ENCODE results near the gene TCP1. TPM values are rescaled to one million over a fixed set of nuclear protein-coding genes. Genes with fewer than 3 reads are reported as not detected.

The TCP1 gene
- total and polyA plus RNA-seq, 9 of the 15 experiments (the other 6 are each of a cell fraction or from before 2014, with no cell fraction given), result 331 to 801 (median 645) TPM

DNA sequence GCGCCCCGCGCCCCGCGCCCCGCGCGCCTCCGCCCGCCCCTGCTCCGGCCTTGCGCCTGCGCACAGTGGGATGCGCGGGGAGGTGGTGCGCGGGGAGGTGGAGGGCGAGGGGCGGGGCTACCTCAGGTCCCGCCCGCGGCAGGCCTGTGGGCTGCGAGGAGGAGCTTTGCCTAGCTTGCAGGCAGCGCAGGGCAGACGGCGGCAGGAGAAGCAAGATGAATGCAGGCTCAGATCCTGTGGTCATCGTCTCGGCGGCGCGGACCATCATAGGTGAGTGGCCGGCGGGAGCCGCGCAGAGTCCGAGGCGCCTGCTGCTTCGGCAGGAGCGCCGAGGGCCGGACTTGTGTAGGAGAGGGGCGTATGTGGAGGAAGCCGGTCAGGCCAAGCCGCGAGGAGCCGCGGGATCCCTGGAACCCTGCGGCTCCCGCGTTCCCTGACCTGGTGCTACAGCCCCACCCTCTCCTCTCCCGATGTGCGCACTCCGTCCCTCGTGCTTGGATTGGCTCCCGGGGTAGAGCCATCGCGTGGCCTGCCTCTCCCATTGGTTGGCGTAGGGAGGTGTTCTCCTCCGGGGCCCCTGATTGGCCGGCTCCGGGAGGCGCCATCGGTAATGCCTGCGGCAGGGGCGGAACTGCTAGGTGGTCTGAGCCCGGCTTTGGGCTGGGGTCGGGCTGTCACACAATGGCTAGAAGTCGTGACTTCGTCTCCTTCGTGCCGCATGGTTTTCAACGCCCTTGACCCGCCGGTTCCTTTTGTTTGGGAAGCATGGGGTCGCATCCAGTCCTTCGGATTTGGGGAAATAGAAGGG is 27.3 kb downstream of the TCP1 start, which contains the start of gene ACAT2 (continued):
- TF ChIP-seq, protein P1, sequence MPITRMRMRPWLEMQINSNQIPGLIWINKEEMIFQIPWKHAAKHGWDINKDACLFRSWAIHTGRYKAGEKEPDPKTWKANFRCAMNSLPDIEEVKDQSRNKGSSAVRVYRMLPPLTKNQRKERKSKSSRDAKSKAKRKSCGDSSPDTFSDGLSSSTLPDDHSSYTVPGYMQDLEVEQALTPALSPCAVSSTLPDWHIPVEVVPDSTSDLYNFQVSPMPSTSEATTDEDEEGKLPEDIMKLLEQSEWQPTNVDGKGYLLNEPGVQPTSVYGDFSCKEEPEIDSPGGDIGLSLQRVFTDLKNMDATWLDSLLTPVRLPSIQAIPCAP (CRISPR knock-in tag; IDR thresholded peaks at IDR 0.05; ENCODE audit: borderline replicate concordance), result no peak
- TF ChIP-seq ZNF324 (CRISPR knock-in tag; IDR thresholded peaks at IDR 0.05) (no peak), MAZ (CRISPR knock-in tag; conservative IDR thresholded peaks at IDR 0.05 in 1 of 2, IDR thresholded peaks at IDR 0.05 in 1 of 2) (peak; percentile 78 to 89), ZNF830 (CRISPR knock-in tag; IDR thresholded peaks at IDR 0.05) (0 out of 2 replicates have a peak, but pooled peaks have one; percentile 61), DACH1 (IDR thresholded peaks at IDR 0.05; ENCODE audit: partially characterized antibody) (no peak), KDM2B (CRISPR knock-in tag; IDR thresholded peaks at IDR 0.05) (peak; percentile 90; the same call in 1 of the 2 replicates), CC2D1A (IDR thresholded peaks at IDR 0.05) (peak; percentile 28; the same call in 1 of the 2 replicates), FOXA1 (IDR thresholded peaks at IDR 0.05; ENCODE audit: borderline replicate concordance) (no peak), PHB2 (IDR thresholded peaks at IDR 0.05; ENCODE audit: low read depth) (0 out of 2 replicates have a peak, but pooled peaks have one; percentile 10), TGIF2 (CRISPR knock-in tag; IDR thresholded peaks at IDR 0.05) (no peak), TCF7L2 (IDR thresholded peaks at IDR 0.05; ENCODE audit: low read depth, low read length) (no peak; the same call in 1 of the 2 replicates), SETDB1 (IDR thresholded peaks at IDR 0.05; ENCODE audit: low read length) (no peak), HLTF (IDR thresholded peaks at IDR 0.05) (peak; percentile 88)
- TF ChIP-seq, protein P2, sequence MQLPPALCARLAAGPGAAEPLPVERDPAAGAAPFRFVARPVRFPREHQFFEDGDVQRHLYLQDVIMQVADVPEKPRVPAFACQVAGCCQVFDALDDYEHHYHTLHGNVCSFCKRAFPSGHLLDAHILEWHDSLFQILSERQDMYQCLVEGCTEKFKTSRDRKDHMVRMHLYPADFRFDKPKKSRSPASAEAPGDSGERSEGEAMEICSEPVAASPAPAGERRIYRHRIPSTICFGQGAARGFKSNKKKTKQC (CRISPR knock-in tag; IDR thresholded peaks at IDR 0.05), result peak; percentile 75; the same call in 1 of the 2 replicates
- TF ChIP-seq, protein P3, sequence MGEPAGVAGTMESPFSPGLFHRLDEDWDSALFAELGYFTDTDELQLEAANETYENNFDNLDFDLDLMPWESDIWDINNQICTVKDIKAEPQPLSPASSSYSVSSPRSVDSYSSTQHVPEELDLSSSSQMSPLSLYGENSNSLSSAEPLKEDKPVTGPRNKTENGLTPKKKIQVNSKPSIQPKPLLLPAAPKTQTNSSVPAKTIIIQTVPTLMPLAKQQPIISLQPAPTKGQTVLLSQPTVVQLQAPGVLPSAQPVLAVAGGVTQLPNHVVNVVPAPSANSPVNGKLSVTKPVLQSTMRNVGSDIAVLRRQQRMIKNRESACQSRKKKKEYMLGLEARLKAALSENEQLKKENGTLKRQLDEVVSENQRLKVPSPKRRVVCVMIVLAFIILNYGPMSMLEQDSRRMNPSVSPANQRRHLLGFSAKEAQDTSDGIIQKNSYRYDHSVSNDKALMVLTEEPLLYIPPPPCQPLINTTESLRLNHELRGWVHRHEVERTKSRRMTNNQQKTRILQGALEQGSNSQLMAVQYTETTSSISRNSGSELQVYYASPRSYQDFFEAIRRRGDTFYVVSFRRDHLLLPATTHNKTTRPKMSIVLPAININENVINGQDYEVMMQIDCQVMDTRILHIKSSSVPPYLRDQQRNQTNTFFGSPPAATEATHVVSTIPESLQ (CRISPR knock-in tag; IDR thresholded peaks at IDR 0.05), result no peak

Measured in K562 (cell line).